GM21576 (cell line): ENCODE data around the gene CCSER1.
"Not testable (repeated sequence)": the region's sequence is repeated elsewhere in the genome, so short reads cannot be mapped to it uniquely, and the experiment has no call there.

Source experiments
- ATAC-seq: cut with Tn5 transposase; IDR thresholded peaks from one replicate; pipeline ENCODE4 v1.9.1; 2021; ENCODE audit warnings: mild to moderate bottlenecking, moderate library complexity; ENCODE audit not compliant: unreplicated experiment

CCSER1 gene

DNA sequence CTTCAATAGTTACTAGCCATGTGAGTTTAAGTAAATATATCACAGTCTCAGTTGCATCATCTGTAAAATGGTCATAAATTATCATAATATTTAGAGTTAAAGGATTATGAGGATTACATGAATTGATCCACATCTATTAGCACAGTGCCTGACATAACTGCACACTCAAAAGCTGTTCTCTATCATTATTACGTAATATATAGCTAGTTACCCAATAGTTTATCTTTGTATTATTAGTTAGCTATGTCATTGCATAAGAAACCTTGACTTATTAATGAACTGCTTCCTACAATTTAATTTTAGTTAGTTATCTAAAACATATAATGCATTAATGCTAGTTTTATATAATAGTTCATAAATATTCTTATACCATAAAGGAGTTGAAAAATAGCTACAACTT is 1099.7 kb downstream of the CCSER1 start:
- ATAC-seq: no peak

- no peak for ATAC-seq
Measured at GRCh38 chr4:91228659-91229058, 1101.5 kb downstream of the CCSER1 start.

GRCh38 chr4:91233164-91233563 is 1106.0 kb downstream of the CCSER1 start:
- no peak for ATAC-seq

DNA sequence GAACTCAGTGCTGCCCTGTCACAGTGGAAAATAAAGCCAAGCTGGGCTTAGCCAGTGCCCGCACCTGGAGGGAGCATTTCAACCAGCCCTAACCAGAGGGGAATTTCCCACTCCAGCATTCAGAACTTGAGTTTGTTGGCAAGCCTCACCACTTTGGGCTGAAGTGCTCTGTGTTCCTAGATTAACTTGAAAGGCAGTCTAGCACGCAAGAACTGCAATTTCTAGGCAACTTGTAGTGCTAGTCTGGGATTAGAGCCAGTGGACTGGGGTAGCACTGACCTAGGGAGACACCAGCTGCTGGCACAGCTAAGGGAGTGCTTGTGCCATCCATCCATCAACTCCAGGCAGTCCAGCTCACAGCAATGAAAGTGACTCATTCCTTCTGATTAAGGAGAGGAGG is 1115.9 kb downstream of the CCSER1 start:
- no peak for ATAC-seq

DNA sequence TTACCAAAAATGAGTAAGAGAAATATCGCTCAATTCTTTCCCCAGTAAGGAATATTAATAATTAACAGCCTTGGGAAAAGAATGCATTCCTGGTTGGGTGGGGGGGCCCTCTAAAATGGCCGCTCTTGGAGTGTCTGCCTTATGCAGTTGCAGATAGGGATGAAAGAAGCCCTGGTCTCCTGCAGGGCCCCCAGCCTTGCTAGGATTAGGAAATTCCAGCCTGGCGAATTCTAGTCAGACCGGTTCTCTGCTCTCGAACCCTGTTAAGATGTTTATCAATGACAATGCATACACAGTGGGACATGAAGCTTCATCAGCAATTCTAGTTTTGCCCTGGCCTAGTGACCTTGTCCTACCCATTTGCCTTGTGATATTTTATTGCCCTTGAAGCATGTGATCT is 1128.8 kb downstream of the CCSER1 start:
- ATAC-seq: no peak

DNA sequence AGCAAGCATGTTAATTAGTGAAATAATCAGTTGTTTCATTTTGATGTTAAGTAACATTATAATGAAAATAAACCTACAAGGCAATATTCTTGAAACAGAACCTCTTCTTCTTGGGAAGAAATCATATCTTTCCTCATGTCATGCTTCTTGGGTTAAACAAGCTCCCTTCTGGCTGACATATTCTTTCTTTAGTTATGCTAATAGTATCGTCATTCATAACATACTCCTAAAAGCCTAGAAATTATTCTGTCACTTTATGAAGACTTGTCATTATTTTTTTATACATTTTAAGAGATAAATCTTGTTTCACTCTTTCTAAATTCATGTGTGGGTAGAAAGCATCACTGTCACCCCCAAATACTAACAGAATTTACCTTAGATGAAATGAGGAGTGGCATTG is 1129.6 kb downstream of the CCSER1 start:
- ATAC-seq: no peak

DNA sequence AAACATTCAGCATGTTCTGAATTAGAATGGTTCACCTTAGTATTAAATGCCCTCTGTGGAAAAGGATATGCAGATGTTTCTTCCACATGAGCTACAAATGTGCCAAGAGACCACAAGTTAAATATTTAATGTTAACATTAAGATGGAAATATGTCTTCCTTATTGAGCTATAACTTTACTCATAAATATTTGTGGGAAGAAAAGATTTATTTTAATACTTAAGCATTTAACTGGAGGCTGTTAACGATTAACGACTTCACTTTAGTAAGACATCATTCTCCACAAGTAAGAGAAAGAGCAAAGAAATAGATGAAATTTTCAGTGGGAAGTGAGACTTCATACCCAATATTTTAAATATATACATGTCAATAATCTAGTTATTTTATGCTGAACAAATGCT is 1130.5 kb downstream of the CCSER1 start:
- ATAC-seq: no peak

DNA sequence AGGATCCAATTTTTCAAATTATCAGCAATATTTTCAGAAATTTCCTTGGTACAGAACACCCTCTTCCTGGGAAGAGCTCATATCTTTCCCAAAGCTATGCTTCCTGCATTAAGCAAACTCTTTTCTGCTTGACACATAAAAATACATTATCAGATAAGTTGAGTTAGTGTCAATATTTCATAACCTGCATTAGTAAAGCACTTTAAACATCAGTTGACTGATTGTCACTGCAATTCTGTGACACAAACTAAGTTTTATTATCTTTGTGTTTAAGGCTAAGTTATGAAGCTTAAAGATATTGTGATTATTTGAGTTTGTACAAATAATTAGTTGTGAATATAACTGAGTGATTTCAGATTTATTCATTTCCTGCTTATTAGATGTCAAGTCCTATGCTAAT is 1131.1 kb downstream of the CCSER1 start:
- ATAC-seq: no peak

- no peak for ATAC-seq
Measured at GRCh38 chr4:91267543-91267942, 1140.3 kb downstream of the CCSER1 start.

DNA sequence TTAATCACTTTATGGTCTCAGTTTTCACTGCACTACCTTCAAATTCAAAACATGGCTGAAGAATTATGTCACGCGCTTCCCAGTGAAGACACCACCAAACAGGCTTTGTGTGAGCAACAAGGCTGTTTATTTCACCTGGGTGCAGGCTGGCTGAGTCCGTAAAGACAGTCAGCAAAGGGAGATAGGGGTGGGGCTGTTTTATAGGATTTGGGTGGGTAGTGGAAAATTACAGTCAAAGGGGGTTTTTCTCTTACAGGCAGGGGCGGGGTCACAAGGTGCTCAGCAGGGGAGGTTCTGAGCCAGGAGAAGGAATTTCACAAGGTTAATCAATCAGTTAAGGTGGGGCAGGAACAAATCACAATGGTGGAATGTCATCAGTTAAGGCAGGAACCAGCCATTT is 1141.3 kb downstream of the CCSER1 start:
- not testable (repeated sequence) for ATAC-seq

- ATAC-seq: no peak
Measured at GRCh38 chr4:91268913-91269312, 1141.7 kb downstream of the CCSER1 start.

GRCh38 chr4:91279899-91280298 is 1152.7 kb downstream of the CCSER1 start:
- ATAC-seq: no peak

DNA sequence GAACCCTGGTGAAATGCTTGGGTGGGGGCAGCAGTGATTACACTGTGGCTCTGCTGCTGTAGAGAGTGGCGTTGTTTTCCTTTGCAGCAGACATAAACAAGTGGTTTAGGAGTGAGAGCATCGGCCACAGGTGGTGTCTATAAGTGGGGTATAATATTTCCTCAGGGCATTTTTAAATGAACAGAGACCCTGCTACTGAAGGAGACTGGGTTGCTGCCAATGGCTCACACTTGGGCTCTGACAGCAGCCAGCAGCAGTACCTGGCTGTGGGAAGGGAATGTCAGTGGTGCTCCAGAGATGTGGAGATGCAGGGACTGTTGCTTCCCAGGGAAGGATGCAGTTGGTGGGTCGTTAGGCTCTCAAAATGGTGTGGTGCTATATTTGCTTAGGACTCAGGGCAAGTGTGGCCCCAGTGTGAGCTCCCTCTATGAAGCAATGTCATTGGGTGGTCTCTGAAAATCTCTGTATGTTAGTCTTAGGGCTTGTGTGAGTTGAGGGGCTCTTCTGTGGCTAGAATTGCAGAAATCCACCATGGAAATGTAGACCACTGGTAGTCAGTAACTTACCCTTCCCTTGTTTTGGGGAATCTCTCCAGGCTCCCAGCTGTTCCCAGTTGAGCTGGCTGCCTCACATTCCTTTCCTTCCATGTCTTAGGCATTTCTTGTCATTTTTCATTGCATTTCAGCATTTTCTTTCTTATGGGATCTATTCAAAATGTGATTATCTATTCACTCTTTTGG is 1153.5 kb downstream of the CCSER1 start:
- ATAC-seq: no peak

DNA sequence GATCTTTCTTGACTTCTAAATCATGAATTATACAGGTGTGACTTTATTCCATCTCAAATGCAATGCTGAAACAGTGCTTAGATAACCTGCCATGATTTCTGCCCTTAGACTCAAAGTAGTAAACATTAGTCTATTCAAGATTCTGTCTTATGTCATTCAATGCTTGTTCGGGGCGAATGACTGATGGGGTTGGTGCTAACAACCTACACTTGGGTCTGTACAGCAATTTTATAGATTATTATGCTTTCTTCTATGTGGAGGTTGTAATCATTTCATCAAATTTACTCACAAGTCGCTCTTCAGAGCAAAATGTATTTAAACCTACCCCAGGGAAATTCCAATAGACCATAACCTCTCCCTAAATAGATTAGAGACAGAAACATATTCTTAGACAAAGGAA is 1155.0 kb downstream of the CCSER1 start:
- ATAC-seq: no peak

DNA sequence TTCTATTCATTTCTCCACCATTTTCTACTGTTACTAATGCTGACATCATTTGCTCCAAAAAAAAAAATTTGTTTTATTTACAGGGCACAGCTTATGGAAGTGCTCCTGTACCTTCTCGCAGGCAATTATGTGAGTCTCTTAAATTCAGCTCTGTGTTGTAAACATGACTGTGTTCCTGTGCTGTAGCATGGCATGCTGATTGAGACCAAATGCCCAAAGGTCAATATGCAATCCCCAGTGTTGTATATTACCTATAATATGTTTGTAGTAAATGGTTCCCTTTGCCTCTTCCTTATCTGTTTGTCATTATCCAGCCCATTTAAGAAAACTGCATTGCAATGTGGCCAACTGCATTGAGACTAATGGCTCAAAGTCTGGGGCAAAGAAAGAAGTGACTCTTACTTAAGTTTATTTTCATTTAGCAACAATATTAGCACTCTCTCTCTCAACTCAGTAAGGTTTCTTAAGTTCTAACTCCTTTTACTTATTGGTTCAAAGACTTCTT is 1156.6 kb downstream of the CCSER1 start:
- no peak for ATAC-seq

DNA sequence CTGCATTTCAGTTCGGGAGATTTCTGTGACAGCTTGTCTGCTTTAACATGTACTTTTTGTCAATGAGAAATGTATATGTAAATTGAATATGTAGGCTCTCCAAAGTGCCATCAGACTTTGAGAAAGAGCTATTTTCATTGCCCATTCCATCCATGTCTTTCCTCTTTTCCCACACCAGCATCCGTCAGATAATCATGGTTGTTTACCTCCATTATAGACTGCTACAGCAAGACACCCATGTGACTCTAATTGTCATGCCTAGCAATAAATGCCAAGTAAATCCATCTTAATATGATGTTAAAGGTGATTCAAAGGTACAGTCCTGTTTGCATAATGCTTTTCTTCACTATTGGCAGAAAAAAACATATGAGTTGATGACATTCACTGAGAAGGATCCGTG is 1157.3 kb downstream of the CCSER1 start:
- ATAC-seq: no peak

GRCh38 chr4:91285487-91285886 is 1158.3 kb downstream of the CCSER1 start:
- no peak for ATAC-seq

DNA sequence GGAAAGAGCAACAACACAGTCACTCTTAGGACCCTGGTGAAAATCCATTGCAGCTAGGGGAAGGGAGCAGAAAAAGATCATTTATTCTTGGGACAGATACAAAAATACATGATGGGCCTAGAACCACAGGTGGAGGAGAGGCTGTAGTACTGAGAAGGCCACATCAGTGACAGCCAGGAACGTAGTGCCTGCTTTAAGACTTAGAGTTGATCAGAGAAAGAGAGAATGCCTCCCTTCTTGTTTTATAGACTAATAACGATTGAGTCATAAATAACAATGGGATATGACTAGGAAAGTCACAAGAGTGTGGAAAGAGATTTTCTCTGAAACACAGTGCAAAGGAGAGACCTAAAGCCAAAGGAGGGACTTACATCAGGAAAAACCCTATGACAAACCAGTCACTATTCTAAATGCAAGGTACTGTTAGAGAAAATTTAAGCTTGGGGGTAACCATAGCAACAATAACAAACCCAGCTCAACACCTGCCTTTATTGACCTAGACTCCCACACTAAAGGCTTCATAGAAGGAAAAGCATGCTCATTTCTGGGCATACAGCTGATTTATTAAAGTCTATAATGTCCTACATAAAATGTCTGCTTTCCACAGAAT is 1161.6 kb downstream of the CCSER1 start:
- ATAC-seq: no peak

DNA sequence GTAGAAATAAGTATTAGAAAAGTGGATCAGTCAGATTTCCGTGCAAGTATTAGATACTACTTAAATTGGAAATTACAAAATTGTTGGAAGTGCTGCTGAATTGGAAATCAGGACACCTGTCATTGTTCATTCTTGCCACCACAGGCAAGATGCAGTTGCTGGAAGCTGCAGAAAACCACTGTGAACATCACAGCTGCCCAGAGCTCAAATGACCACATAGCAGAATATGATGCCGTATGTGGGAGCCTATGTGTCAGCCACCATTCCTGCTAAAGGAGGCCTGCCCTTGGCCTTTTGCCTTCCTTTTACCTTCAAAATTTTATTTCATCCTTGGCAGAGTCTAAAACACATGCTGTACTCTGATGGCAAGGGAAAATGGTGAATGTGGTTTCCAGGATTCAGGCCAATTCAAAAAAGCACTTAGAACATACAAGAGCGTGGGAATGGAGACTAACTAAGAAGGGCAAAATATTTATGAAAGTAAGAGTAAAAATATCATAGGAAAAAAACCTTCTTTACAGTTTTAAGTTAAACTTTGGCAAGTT is 1171.0 kb downstream of the CCSER1 start:
- no peak for ATAC-seq

DNA sequence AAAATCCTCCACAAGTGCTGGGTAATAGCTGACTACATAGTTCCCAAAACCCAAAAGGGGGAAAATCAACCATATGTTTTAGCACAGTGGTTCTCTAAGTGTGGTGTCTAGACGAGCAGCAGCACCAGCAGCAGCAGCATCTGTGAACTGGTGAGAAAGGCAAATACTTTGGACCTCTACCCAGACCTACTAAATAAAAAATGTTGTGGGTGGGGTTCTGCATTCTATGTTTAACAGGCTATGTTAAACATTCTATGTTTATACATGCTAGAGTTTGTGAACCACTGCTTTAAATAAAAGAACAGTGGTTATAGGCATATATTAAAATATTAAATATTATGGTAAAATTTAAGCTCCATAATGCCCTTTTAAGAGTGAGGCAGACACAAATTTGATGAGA is 1171.6 kb downstream of the CCSER1 start:
- ATAC-seq: no peak

- no peak for ATAC-seq
Measured at GRCh38 chr4:91302120-91302519, 1174.9 kb downstream of the CCSER1 start.

- ATAC-seq: no peak
Measured at GRCh38 chr4:91304292-91304691, 1177.1 kb downstream of the CCSER1 start.
